Activated T-helper 1 cell treated with anti-CD3 and anti-CD28 coated beads, Interleukin-12 subunit alpha, Interleukin-12 subunit beta, Interleukin-2, Interleukin-4 antibody, amounts not matched to agents 30 ng/mL and 10 ng/mL and 1 ng/mL, durations not matched to agents 14 hours and 24 hours and 36 hours (primary cell): Measurements from ENCODE around the gene MFSD6. TPM values are rescaled to one million over a fixed set of nuclear protein-coding genes. Genes with fewer than 3 reads are reported as not detected.
"Not testable (repeated sequence)": the region's sequence is repeated elsewhere in the genome, so short reads cannot be mapped to it uniquely, and the experiment has no call there.

Experiments used
- DNase-seq: peaks from one replicate; pipeline ENCODE4 v3.0.0; 2021; ENCODE audit warnings: low spot score
- H3K27ac Mint-ChIP-seq: one replicate; pipeline ENCODE4 v1.8.0; 2021; ENCODE audit warnings: mild to moderate bottlenecking, mixed read lengths
- H3K27me3 Mint-ChIP-seq: one replicate; pipeline ENCODE4 v1.8.0; 2022; ENCODE audit warnings: mild to moderate bottlenecking, moderate library complexity, mixed read lengths; ENCODE audit not compliant: insufficient read depth
- H3K36me3 Mint-ChIP-seq: one replicate; pipeline ENCODE4 v1.8.0; 2021; ENCODE audit warnings: low read depth, mixed read lengths
- H3K4me1 Mint-ChIP-seq: one replicate; pipeline ENCODE4 v1.8.0; 2021; ENCODE audit warnings: low read depth, mixed read lengths
- H3K4me3 Mint-ChIP-seq: one replicate; pipeline ENCODE4 v1.8.0; 2021; ENCODE audit warnings: mild to moderate bottlenecking, moderate library complexity, mixed read lengths
- H3K9me3 Mint-ChIP-seq: one replicate; pipeline ENCODE4 v1.8.0; 2021; ENCODE audit warnings: mixed read lengths
- intact Hi-C: fragments of 100-400 bp; cut with micrococcal nuclease; formaldehyde crosslinking; loops from one replicate; pipeline ENCODE4 v1.15.1; 2024
- total RNA-seq: library from RNA; stranded (reverse); gene quantifications from 2 replicates; pipeline ENCODE4 v1.2.3, GENCODE V29; 2022

MFSD6 gene
- total RNA-seq, 1 donor from 2014 or later: 45.8 TPM

DNA sequence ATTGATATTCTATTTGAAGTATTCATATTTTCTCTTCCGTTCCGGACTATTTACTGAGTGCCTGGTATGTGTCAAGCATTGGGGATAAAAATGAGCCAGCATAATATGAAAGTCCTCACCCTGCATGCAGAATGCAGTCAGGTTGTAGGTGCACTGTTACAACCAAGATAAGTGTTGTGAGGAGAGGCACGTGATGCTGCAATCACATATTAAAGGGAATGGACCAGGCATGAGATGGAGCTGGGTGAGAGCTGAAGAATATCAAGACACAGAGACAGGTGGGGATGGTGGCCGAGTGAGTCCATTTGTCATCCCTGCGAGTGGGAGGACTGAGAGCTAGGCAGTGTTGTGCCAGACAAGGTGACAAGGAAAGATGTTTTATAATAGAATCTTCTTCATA, 52.3 kb downstream of the MFSD6 start:
- no peaks in the 10 kb centered on the region for H3K27me3 Mint-ChIP-seq
- H3K4me1 Mint-ChIP-seq: peaks cover 10% of the 10 kb centered on the region
- no peak overlapping the region for H3K4me3 Mint-ChIP-seq
- no peak overlapping the region for H3K27ac Mint-ChIP-seq
- intact Hi-C loops: no loop called here
- H3K9me3 Mint-ChIP-seq: no peaks in the 10 kb centered on the region
- peaks cover 30% of the 10 kb centered on the region for H3K36me3 Mint-ChIP-seq
- no peak for DNase-seq

DNA sequence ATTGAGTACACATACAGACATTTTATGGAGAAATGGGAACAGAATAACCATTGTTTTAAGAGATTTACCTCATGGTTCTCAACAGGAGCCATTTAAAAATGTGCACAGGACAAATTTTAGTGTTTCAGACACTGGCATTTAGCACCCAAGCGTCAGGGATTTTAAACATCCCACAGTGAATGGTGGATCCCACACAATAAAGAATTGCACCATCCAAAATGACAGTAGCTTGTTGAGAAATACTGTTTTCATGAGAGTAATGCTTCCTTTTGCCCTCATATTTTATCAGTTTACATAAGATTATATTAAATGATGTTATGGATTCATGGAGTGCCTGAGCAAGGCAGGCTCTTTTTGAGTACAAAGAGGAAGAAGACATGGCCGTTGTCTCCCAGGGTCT, 54.0 kb downstream of the MFSD6 start:
- H3K27me3 Mint-ChIP-seq: no peaks in the 10 kb centered on the region
- no peak overlapping the region for H3K4me3 Mint-ChIP-seq
- peaks cover 29% of the 10 kb centered on the region for H3K36me3 Mint-ChIP-seq
- H3K4me1 Mint-ChIP-seq: peaks cover 19% of the 10 kb centered on the region
- intact Hi-C loops: no loop called here
- no peak overlapping the region for H3K27ac Mint-ChIP-seq
- no peaks in the 10 kb centered on the region for H3K9me3 Mint-ChIP-seq
- DNase-seq: no peak

DNA sequence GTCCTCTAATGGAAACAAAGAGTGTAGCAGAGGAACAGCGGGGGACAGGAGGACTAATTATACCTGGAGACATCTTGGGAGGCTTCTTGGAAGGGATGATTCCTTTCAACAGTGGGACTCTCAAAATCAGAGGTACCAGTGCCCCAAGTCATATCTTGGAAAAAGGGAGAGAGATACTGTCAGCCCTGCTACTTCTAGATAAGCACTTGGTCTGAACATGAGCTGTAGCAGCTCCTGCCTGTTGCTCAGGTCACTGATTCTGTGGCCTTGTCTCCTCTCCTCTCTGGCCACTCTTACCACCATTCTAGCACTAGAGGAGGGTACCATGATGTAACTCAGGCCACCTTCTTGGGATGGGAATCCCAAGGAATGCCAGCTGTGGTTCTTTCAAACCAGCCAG, 54.5 kb downstream of the MFSD6 start:
- Mint-ChIP-seq H3K9me3 (no peaks in the 10 kb centered on the region), H3K4me3 (no peak overlapping the region), H3K36me3 (peaks cover 28% of the 10 kb centered on the region), H3K27me3 (no peaks in the 10 kb centered on the region), H3K4me1 (peaks cover 20% of the 10 kb centered on the region), H3K27ac (no peak overlapping the region)
- DNase-seq: no peak
- intact Hi-C loops: no loop called here

DNA sequence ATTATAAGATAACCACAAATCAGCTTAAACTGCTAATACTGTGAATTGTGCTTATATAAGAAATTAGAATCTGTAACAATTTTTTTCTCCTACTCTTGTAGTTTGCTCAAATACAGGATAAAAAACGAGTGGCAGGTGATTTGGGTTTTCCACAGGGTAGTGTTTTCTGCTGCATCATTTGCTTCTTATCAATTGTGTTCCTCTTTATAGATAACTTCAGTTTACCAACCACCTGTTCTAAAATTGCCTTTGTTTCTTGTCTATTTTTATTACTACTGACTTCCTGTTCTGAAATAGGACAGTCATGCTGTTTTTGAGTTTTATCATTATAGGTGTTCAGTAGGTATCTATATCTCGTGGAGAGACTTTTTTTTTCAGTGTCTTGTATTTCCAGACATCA, 56.9 kb downstream of the MFSD6 start:
- no peak for DNase-seq
- H3K9me3 Mint-ChIP-seq: no peaks in the 10 kb centered on the region
- H3K4me1 Mint-ChIP-seq: peaks cover 23% of the 10 kb centered on the region
- H3K4me3 Mint-ChIP-seq: no peak overlapping the region
- no peak overlapping the region for H3K27ac Mint-ChIP-seq
- no peaks in the 10 kb centered on the region for H3K27me3 Mint-ChIP-seq
- intact Hi-C loops: no loop called here
- peaks cover 25% of the 10 kb centered on the region for H3K36me3 Mint-ChIP-seq

DNA sequence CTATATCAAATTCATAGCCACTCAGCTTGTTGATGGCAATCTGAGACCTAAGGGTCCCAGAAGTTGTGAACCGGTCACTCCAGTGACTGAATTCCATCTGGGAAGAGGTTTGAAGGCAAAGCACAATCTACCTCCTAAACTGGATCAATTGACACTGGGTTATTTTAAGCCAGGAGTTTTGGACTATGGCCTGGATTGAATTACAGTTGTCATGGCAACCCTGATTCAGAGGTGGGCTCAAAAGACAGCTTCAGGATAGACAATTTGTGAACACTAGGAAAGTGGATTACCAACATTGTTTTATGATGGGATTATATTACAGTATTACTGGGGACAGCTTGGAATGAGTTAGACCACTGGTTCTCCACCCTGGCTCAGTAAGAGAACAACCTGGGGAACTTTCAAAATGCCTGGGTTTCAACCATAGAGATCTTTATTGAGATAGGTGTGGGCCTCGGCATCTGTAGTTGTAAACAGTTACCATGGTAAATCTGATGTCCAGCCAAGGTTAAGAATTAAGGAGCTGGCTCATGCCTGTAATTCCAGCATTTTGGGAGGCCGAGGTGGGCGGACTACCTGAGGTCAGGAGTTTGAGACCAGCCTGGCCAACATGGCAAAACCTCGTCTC, 58.8 kb downstream of the MFSD6 start:
- H3K36me3 Mint-ChIP-seq: peaks cover 30% of the 10 kb centered on the region
- H3K27ac Mint-ChIP-seq: no peak overlapping the region
- no peak overlapping the region for H3K4me3 Mint-ChIP-seq
- peaks cover 19% of the 10 kb centered on the region for H3K4me1 Mint-ChIP-seq
- H3K9me3 Mint-ChIP-seq: no peaks in the 10 kb centered on the region
- no peaks in the 10 kb centered on the region for H3K27me3 Mint-ChIP-seq
- intact Hi-C loops: no loop called here
- no peak for DNase-seq

DNA sequence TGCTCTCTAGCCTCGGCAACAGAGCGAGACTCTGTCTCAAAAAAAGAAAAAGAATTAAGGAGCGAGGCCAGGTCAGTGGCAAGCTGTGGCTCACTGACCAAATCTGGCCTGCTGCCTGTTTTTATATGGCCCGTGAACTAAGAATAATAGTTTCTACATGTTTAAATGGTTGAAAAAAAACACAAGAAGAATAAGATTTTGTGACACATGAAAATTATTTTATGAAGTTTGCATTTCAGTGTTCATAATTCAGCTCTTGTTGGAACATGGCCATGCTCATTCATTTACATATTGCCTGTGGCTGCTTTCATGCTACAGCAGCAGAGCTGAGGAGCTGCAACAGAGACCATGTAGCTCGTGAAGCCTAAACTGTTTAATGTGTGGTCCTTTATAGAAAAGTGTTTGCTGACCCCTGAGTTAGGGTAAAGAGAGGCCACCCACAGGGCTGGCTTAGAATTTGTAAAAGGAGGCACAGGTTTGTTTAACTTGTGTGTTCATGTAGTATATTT, 59.5 kb downstream of the MFSD6 start:
- H3K27me3 Mint-ChIP-seq: no peaks in the 10 kb centered on the region
- intact Hi-C loops: no loop called here
- no peak overlapping the region for H3K27ac Mint-ChIP-seq
- H3K4me1 Mint-ChIP-seq: peaks cover 19% of the 10 kb centered on the region
- no peak for DNase-seq
- H3K36me3 Mint-ChIP-seq: peaks cover 36% of the 10 kb centered on the region
- peaks cover 6% of the 10 kb centered on the region for H3K9me3 Mint-ChIP-seq
- H3K4me3 Mint-ChIP-seq: no peak overlapping the region

DNA sequence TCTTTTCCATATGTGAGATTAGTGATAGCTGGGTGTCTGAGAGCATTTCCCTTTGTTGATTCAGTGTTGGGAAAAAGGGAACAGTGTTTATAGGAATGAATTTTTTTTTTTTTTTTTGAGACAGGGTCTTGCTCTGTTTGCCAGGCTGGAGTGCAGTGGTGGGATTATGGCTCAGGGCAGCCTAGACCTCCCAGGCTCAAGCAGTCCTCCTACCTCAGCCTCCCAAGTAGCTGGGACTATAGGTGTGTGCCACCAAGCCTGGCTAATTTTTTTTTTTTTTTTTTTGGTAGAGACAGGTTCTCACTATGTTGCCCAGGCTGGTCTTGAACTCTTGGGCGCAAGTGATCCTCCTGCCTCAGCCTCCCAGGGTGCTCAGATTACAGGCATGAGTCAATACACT, 60.2 kb downstream of the MFSD6 start:
- H3K4me3 Mint-ChIP-seq, H3K27ac Mint-ChIP-seq, intact Hi-C loops, H3K27me3 Mint-ChIP-seq, DNase-seq: not testable (repeated sequence)
- H3K9me3 Mint-ChIP-seq: peaks cover 13% of the 10 kb centered on the region
- H3K4me1 Mint-ChIP-seq: peaks cover 19% of the 10 kb centered on the region
- peaks cover 38% of the 10 kb centered on the region for H3K36me3 Mint-ChIP-seq

DNA sequence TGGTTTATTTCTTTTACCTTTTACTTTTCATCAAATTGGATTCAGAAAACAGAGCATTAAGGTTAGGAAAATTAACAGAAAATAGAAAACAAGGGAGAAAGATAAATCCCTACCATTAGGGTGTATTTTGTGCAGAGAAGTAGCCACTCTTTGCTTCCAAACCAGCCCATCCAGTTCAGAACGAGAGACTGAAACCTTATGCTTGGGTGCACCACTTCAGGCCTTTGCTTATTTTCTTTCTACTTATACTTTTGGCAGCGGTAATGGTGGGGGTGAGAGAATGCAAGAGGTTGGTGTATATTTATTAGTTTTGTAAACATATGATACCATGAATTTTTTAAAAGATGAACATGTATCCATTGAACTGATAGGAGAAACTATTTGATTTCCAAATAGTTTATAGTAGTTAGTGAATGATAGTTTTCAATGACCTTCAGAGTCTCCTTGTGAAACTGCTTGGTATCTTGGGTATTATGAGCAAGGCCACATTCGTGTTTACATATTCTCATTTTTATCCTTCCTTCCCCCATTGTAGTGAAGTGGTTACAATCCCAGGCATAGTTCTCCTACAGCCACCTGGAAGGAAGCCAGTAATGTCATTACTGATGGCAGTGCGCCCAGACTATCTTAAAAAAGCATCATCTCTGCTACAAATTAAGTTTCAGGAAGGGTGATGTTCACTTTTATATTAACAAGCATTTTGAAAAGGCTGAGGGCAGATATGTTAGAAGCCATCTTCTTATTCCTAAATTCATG, 60.8 kb downstream of the MFSD6 start:
- no peak overlapping the region for H3K4me3 Mint-ChIP-seq
- peaks cover 43% of the 10 kb centered on the region for H3K36me3 Mint-ChIP-seq
- peaks cover 20% of the 10 kb centered on the region for H3K9me3 Mint-ChIP-seq
- H3K27ac Mint-ChIP-seq: no peak overlapping the region
- DNase-seq: no peak
- H3K27me3 Mint-ChIP-seq: no peaks in the 10 kb centered on the region
- H3K4me1 Mint-ChIP-seq: peaks cover 19% of the 10 kb centered on the region
- intact Hi-C loops: no loop called here

DNA sequence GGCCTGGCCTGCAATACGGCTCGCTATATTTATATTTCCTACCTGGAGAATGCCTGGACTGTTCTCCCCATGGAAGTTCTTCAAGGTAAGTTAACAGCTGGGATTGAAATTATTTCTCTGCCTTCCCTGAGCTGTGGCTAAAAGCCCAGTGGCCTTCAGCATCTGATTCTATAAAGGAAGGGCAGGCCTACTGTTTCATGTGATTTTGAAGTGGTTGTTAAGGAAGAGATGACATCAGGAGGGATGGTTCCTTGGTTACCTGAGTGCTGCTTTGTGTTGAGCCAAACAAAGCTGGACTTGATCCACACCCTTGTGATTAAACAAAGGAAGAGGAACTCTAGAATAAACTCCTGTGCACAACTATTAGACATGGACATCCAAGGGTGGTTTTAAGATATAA, 61.6 kb downstream of the MFSD6 start:
- Mint-ChIP-seq H3K4me1 (peaks cover 19% of the 10 kb centered on the region), H3K9me3 (peaks cover 20% of the 10 kb centered on the region), H3K36me3 (peaks cover 39% of the 10 kb centered on the region), H3K27me3 (no peaks in the 10 kb centered on the region), H3K4me3 (no peak overlapping the region), H3K27ac (no peak overlapping the region)
- intact Hi-C loops: no loop called here
- DNase-seq: no peak

DNA sequence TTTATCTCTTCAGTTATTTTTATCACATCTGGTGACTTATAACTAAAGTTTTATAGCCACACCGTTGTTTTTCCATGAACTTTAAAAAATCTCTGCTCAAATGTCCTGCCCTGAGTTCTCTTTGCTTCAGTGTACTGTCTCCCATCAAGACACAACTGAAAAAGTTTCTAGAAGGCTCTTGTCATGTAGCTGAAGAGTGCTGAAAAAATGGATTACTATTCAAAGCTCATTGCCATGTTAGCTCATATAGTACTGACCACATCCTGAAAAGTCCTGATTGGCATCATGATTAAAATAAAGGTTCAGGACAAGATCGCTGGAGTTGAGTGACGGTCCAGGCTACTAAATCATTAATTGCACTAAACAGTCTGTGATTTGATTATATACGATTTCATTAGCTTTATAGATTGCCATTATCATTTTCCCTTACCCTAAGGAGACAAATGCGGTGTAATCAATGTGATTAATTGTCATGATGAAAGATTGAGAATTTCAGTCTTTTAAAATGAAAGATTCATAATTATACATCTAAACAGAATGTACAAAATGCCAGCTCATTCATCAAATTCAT, 62.2 kb downstream of the MFSD6 start:
- H3K27me3 Mint-ChIP-seq: no peaks in the 10 kb centered on the region
- H3K36me3 Mint-ChIP-seq: peaks cover 41% of the 10 kb centered on the region
- peaks cover 20% of the 10 kb centered on the region for H3K9me3 Mint-ChIP-seq
- intact Hi-C loops: no loop called here
- no peak overlapping the region for H3K27ac Mint-ChIP-seq
- no peak overlapping the region for H3K4me3 Mint-ChIP-seq
- DNase-seq: no peak
- peaks cover 19% of the 10 kb centered on the region for H3K4me1 Mint-ChIP-seq

DNA sequence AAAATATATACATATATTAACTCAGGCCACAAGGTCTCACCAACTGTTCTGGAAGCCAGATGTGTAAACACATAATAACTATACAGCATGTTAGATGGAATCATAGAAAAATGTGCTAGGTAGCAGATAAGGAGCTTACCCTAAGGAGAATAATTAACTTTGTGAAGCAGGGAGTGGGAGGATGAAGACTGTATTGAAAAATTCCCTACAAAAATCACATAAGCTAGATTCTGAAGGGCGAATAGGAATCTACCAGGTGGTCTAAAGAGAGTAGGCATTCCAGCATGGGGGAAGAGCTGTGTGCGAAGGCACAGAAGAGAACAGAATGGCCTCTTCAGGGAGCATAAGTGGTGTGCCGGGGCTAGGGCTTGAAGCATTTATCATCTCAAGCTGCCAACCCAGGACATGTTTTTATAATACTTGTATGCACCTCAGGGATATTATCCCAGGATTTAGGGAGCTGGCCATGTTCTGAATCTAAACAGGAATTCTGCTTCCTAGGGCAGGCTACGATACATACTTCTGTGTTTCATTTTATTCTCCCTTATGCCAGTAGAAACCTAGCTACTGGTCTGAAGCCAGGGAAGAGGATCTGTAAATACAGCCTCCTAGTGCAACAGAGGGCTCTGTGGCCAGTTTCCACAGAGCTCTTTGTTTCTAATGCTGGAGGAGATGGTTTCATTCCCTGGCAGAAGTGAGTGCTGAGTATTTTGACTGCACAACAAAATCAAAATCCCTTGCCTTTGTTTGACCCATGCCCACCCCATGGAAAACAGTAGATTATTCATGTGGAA, 69.7 kb downstream of the MFSD6 start:
- intact Hi-C loops: no loop called here
- DNase-seq: no peak
- Mint-ChIP-seq H3K4me3 (no peak overlapping the region), H3K27me3 (no peaks in the 10 kb centered on the region), H3K36me3 (peaks cover 19% of the 10 kb centered on the region), H3K9me3 (peaks cover 12% of the 10 kb centered on the region), H3K27ac (no peak overlapping the region), H3K4me1 (no peaks in the 10 kb centered on the region)

DNA sequence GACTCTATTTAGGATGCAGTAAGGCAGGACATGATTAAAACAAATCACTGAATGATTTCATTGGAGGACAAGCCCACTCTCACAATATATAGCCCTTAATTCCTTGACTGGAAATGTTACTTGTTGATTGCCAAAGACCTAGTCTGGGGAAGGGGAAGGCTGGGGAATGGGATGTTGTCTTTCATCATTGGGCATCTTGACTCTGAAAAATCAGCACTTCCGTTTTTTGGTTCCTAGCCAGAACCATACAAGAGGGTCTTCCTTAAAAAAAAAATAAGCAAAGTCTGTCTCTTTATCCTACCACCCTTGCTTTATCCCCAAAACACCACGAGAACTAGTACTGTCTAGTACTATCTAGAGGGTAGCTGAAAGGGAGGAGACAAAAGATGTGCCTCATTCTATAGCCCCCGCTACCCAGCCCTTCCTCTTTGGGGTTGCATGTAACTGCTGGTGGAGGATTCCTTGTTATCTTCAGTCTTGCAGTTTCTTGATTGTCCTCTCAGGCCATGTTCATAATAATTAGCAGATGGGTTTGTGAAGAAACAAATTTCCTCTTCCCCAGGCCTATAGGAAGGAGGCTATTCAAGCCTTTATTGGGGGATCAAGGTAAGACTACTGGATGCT, 70.5 kb downstream of the MFSD6 start:
- Mint-ChIP-seq H3K27ac (no peak overlapping the region), H3K4me1 (no peaks in the 10 kb centered on the region), H3K36me3 (peaks cover 13% of the 10 kb centered on the region), H3K27me3 (no peaks in the 10 kb centered on the region), H3K4me3 (no peak overlapping the region), H3K9me3 (peaks cover 4% of the 10 kb centered on the region)
- intact Hi-C loops: no loop called here
- no peak for DNase-seq
